Calu3 (cell line): Measurements from ENCODE around the gene COL5A1. TPM values are rescaled to one million over a fixed set of nuclear protein-coding genes. Genes with fewer than 3 reads are reported as not detected.

Experiments used
- BruUV-seq: library from RNA; stranded (reverse); fragments of 400-500 nt; replicated peaks from 2 replicates; lab custom pipeline; 2021; lab: Mats Ljungman, UMichigan
- CTCF ChIA-PET: fragments of 300-600 bp; sonication (Branson Sonifier 250); formaldehyde crosslinking; loops from one replicate; lab custom pipeline; 2022; ENCODE audit warnings: antibody characterized with exemption; lab: Charles Lee
- DNase-seq: peaks from one replicate; pipeline ENCODE4 v3.0.0; 2022
- H3K27ac Mint-ChIP-seq: one replicate; pipeline ENCODE4 v1.8.0; 2022; ENCODE audit warnings: mixed read lengths; ENCODE audit not compliant: unreplicated experiment
- H3K27me3 Mint-ChIP-seq: one replicate; pipeline ENCODE4 v1.8.0; 2022; ENCODE audit warnings: mixed read lengths; ENCODE audit not compliant: unreplicated experiment
- H3K36me3 Mint-ChIP-seq: one replicate; pipeline ENCODE4 v1.8.0; 2022; ENCODE audit warnings: mild to moderate bottlenecking, moderate library complexity, mixed read lengths; ENCODE audit not compliant: insufficient read depth, unreplicated experiment
- H3K4me1 Mint-ChIP-seq: one replicate; pipeline ENCODE4 v1.8.0; 2022; ENCODE audit warnings: mild to moderate bottlenecking, low read depth, mixed read lengths; ENCODE audit not compliant: unreplicated experiment
- H3K4me3 Mint-ChIP-seq: one replicate; pipeline ENCODE4 v1.8.0; 2022; ENCODE audit warnings: mild to moderate bottlenecking, low read depth, moderate library complexity, mixed read lengths; ENCODE audit not compliant: unreplicated experiment
- H3K9me3 Mint-ChIP-seq: one replicate; pipeline ENCODE4 v1.8.0; 2022; ENCODE audit warnings: low read depth, mixed read lengths; ENCODE audit not compliant: unreplicated experiment
- intact Hi-C: fragments of 100-400 bp; cut with micrococcal nuclease; formaldehyde crosslinking; loops from one replicate; pipeline ENCODE4 v1.10.0; 2022; ENCODE audit not compliant: unreplicated experiment
- total RNA-seq: library from RNA; stranded (reverse); gene quantifications from 2 replicates; pipeline ENCODE4 v1.2.3, GENCODE V29; 2022
- TF ChIP-seq, protein P1 (sequence below): fragments of 200-600 bp; IDR thresholded peaks from one replicate; pipeline ENCODE4 v1.8.0; 2022; ENCODE audit warnings: antibody characterized with exemption; ENCODE audit not compliant: unreplicated experiment

The COL5A1 gene
- total RNA-seq, 1 experiment from 2014 or later: not detected

DNA sequence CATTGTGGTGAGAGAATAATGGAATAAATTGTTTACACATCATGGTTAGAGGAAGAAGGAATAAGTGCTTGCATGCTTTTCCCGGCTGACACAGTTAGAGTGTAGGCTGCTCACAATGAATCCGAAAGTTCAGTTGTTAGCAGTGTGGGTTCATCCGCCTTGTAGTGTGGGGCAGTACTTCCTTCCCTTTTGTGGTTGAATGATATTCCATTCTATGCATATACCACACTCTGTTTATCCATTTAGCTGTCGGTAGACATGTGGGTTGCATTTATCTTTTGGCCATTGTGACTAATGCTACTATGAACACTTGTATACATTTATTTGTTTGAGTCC lies 84.0 kb downstream of the COL5A1 start:
- DNase-seq: no peak
- H3K4me1 Mint-ChIP-seq: no peaks in the 10 kb centered on the region
- CTCF ChIA-PET: no interaction called here
- peaks cover 2% of the 10 kb centered on the region for H3K9me3 Mint-ChIP-seq
- no peaks in the 10 kb centered on the region for H3K36me3 Mint-ChIP-seq
- peaks cover 12% of the 10 kb centered on the region for H3K27me3 Mint-ChIP-seq
- intact Hi-C loops: no loop called here
- H3K27ac Mint-ChIP-seq: no peak overlapping the region
- TF ChIP-seq, protein P1, sequence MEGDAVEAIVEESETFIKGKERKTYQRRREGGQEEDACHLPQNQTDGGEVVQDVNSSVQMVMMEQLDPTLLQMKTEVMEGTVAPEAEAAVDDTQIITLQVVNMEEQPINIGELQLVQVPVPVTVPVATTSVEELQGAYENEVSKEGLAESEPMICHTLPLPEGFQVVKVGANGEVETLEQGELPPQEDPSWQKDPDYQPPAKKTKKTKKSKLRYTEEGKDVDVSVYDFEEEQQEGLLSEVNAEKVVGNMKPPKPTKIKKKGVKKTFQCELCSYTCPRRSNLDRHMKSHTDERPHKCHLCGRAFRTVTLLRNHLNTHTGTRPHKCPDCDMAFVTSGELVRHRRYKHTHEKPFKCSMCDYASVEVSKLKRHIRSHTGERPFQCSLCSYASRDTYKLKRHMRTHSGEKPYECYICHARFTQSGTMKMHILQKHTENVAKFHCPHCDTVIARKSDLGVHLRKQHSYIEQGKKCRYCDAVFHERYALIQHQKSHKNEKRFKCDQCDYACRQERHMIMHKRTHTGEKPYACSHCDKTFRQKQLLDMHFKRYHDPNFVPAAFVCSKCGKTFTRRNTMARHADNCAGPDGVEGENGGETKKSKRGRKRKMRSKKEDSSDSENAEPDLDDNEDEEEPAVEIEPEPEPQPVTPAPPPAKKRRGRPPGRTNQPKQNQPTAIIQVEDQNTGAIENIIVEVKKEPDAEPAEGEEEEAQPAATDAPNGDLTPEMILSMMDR: no peak
- H3K4me3 Mint-ChIP-seq: no peak overlapping the region
- no TSS peak for BruUV-seq

DNA sequence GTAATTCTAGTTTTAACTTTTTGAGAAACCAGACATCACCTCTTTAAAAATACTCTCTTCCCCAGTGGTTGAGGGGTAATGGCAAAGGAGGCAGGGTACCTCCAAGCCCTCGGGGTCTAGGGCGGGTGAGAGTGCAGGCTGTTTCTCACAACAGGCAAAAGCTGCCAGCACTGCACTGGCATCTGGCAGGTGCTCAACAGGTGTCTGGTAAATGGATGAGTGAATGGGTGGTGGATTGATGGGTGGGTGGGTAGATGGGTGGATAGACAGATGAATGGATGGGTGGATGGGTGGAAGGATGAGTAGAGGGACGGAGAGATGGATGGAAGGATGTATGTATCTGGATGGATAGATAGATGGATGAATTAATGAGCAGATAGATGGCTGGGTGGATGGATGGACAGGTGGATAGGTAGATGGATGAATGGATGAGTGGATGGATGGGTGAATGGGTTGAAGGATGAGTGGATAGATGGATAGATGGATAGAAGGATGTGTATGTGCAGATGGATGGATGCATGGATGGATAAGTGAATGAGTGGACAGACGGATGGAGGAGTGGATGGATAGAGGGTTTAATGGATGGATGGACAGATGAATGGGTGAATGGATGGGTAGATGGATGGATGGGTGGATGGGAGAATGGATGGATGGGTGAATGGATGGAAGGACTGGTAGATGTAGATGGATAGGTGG lies 84.6 kb downstream of the COL5A1 start:
- Mint-ChIP-seq H3K27me3 (peaks cover 12% of the 10 kb centered on the region), H3K27ac (no peak overlapping the region), H3K36me3 (no peaks in the 10 kb centered on the region), H3K4me1 (no peaks in the 10 kb centered on the region), H3K9me3 (peaks cover 2% of the 10 kb centered on the region), H3K4me3 (no peak overlapping the region)
- CTCF ChIA-PET: no interaction called here
- TF ChIP-seq, protein P1: no peak
- no TSS peak for BruUV-seq
- no peak for DNase-seq
- intact Hi-C loops: no loop called here

DNA sequence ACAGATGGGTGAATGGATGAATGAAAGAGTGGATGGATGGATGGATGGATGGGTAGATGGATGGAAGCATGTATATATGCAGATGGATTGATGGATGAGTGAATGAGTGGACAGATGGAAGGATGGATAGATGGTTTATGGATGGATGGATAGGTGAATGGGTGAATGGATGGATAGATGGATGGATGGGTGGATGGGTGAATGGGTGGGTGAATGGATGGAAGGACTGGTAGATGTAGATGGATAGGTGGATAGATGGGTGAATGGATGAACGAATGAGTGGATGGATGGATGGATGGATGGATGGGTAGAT lies 85.1 kb downstream of the COL5A1 start:
- BruUV-seq: no TSS peak
- intact Hi-C loops: no loop called here
- no peaks in the 10 kb centered on the region for H3K4me1 Mint-ChIP-seq
- TF ChIP-seq, protein P1: no peak
- peaks cover 2% of the 10 kb centered on the region for H3K9me3 Mint-ChIP-seq
- H3K27me3 Mint-ChIP-seq: peaks cover 12% of the 10 kb centered on the region
- H3K36me3 Mint-ChIP-seq: no peaks in the 10 kb centered on the region
- no peak overlapping the region for H3K27ac Mint-ChIP-seq
- no peak for DNase-seq
- no peak overlapping the region for H3K4me3 Mint-ChIP-seq
- CTCF ChIA-PET: no interaction called here

DNA sequence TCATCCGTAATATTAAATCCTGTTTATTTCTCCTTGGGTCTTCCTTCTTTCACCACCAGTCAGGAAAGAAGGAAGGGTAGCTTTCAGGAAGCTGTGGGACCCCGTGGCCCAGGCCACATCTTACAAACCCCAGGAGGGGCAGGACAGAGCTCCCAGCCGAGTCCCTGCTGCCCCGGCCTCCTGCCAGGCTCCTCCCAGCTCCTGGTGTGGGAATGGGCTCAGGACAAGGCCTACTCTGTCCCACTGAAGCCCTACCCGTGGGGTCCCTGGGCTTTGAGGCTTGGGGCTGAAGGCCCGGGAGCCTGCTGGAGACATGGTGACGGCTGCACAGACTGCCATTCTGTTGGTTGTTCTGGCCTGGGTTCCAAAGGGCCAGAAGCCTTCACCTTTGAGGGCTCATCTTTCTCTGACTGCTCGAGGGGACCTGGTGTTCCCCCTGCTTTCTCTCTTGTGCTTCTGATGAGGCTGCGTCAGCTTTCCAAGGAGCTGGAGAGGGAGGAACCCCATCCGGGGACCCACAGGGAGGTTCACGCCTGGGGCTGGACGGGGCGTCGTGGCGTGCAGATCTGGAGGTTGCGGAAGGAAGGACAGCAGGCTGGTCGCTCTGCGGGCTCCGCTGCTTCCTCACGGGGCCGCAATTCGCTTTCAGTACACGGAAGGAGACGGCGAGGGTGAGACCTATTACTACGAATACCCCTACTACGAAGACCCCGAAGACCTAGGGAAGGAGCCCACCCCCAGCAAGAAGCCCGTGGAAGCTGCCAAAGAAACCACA lies 86.6 kb downstream of the COL5A1 start:
- H3K27ac Mint-ChIP-seq: no peak overlapping the region
- H3K4me1 Mint-ChIP-seq: no peaks in the 10 kb centered on the region
- no peaks in the 10 kb centered on the region for H3K36me3 Mint-ChIP-seq
- no peaks in the 10 kb centered on the region for H3K27me3 Mint-ChIP-seq
- no peak overlapping the region for H3K4me3 Mint-ChIP-seq
- H3K9me3 Mint-ChIP-seq: peaks cover 2% of the 10 kb centered on the region
- intact Hi-C loops: no loop called here
- no TSS peak for BruUV-seq
- CTCF ChIA-PET: no interaction called here
- no peak for DNase-seq
- TF ChIP-seq, protein P1: no peak
